HEK293T (cell line): Measurements from ENCODE around the gene PREX1.
"Not testable (repeated sequence)": the region's sequence is repeated elsewhere in the genome, so short reads cannot be mapped to it uniquely, and the experiment has no call there.

ENCODE experiments used
- CTCF ChIA-PET: fragments of 350-600 bp; formaldehyde crosslinking; extraction: SDS; loops from one replicate; lab custom pipeline; 2021; ENCODE audit warnings: antibody characterized with exemption, inconsistent platforms; lab: Yijun Ruan, JAX
- POLR2A ChIA-PET: fragments of 350-600 bp; formaldehyde crosslinking; extraction: SDS; loops from one replicate; lab custom pipeline; 2020; ENCODE audit warnings: antibody characterized with exemption, inconsistent platforms; lab: Yijun Ruan, JAX
- DNase-seq: peaks from one replicate; pipeline ENCODE4 v3.0.0; 2012; ENCODE audit warnings: mixed read lengths; ENCODE audit errors: extremely low spot score
- ARNT ChIP-seq: fragments of 450-650 bp; IDR thresholded peaks from 2 replicates; pipeline ENCODE4 v1.6.1; 2017; ENCODE audit warnings: mild to moderate bottlenecking
- BHLHE40 ChIP-seq: fragments of 450-650 bp; IDR thresholded peaks from 2 replicates; pipeline ENCODE4 v1.6.1; 2016; ENCODE audit warnings: mild to moderate bottlenecking, moderate library complexity, borderline replicate concordance
- CTBP1 ChIP-seq: fragments of 450-650 bp; IDR thresholded peaks from 2 replicates; pipeline ENCODE4 v1.6.1; 2016; ENCODE audit warnings: borderline replicate concordance
- ELF4 ChIP-seq: fragments of 450-650 bp; IDR thresholded peaks from 2 replicates; pipeline ENCODE4 v1.6.1; 2017; ENCODE audit warnings: antibody characterized with exemption
- FOXA1 ChIP-seq: fragments of 450-650 bp; IDR thresholded peaks from 2 replicates; pipeline ENCODE4 v1.6.1; 2016; ENCODE audit warnings: mild to moderate bottlenecking
- FOXK2 ChIP-seq: fragments of 450-650 bp; IDR thresholded peaks from 2 replicates; pipeline ENCODE4 v1.6.1; 2016; ENCODE audit warnings: mild to moderate bottlenecking
- FOXM1 ChIP-seq: fragments of 450-650 bp; IDR thresholded peaks from 2 replicates; pipeline ENCODE4 v1.6.1; 2017; ENCODE audit warnings: mild to moderate bottlenecking, borderline replicate concordance
- HDGF ChIP-seq: fragments of 450-650 bp; IDR thresholded peaks from 2 replicates; pipeline ENCODE4 v1.6.1; 2017; ENCODE audit warnings: antibody characterized with exemption, borderline replicate concordance
- L3MBTL2 ChIP-seq: fragments of 450-650 bp; conservative IDR thresholded peaks from 2 replicates; pipeline ENCODE4 v1.6.1; 2016; ENCODE audit warnings: mild to moderate bottlenecking
- LEF1 ChIP-seq: fragments of 450-650 bp; IDR thresholded peaks from 2 replicates; pipeline ENCODE4 v1.6.1; 2017; ENCODE audit warnings: mild to moderate bottlenecking, borderline replicate concordance
- NFRKB ChIP-seq: fragments of 450-650 bp; IDR thresholded peaks from 2 replicates; pipeline ENCODE4 v1.6.1; 2016; ENCODE audit warnings: mild to moderate bottlenecking, moderate library complexity
- PKNOX1 ChIP-seq: fragments of 450-650 bp; IDR thresholded peaks from 2 replicates; pipeline ENCODE4 v1.6.1; 2016
- SP1 ChIP-seq: fragments of 450-650 bp; IDR thresholded peaks from 2 replicates; pipeline ENCODE4 v1.6.1; 2017
- SUZ12 ChIP-seq: fragments of 450-650 bp; IDR thresholded peaks from 2 replicates; pipeline ENCODE4 v1.6.1; 2016; ENCODE audit warnings: mild to moderate bottlenecking
- TARDBP ChIP-seq: fragments of 450-650 bp; IDR thresholded peaks from 2 replicates; pipeline ENCODE4 v1.6.1; 2016
- ZNF384 ChIP-seq: fragments of 450-650 bp; IDR thresholded peaks from 2 replicates; pipeline ENCODE4 v1.6.1; 2016

Gene PREX1

GRCh38 chr20:48844996-48845395, 17.2 kb upstream of the PREX1 start:
- CTCF ChIA-PET: interaction anchor here (0.7 kb wide), 1 partner anchor 292 kb away, joined by 3 read pairs; no protein-coding TSS in a partner anchor
- POLR2A ChIA-PET: no interaction called here
- DNase-seq: no peak
- no peak for TF ChIP-seq FOXK2
- TF ChIP-seq LEF1: no peak
- no peak for TF ChIP-seq HDGF
- TF ChIP-seq NFRKB: no peak
- TF ChIP-seq FOXM1: no peak
- TF ChIP-seq FOXA1: no peak
- TF ChIP-seq TARDBP: no peak
- TF ChIP-seq PKNOX1: no peak
- no peak for TF ChIP-seq BHLHE40
- TF ChIP-seq ELF4: no peak

- POLR2A ChIA-PET, CTCF ChIA-PET, DNase-seq: not testable (repeated sequence)
Measured at GRCh38 chr20:48843896-48844295, 16.1 kb upstream of the PREX1 start.

- CTCF ChIA-PET: no interaction called here
Measured at GRCh38 chr20:48843057-48843806, 15.4 kb upstream of the PREX1 start.

GRCh38 chr20:48841875-48842529, 14.2 kb upstream of the PREX1 start:
- ChIA-PET CTCF (no interaction called here), POLR2A (interaction anchor here (1.1 kb wide), 1 partner anchor 14 kb away, joined by 4 read pairs; the partner anchor contains the start of gene PREX1)
- TF ChIP-seq SUZ12 (no peak), FOXA1 (no peak)
- no peak for DNase-seq

More at GRCh38 chr20:48843057-48843806, 15.4 kb upstream of the PREX1 start:
- no peak for TF ChIP-seq SP1
- no peak for TF ChIP-seq ELF4
- no peak for TF ChIP-seq L3MBTL2
- no peak for TF ChIP-seq BHLHE40
- TF ChIP-seq ARNT: no peak
- TF ChIP-seq FOXA1: no peak
- no peak for TF ChIP-seq LEF1
- no peak for TF ChIP-seq PKNOX1
- TF ChIP-seq ZNF384: no peak
- TF ChIP-seq FOXM1: no peak
- TF ChIP-seq CTBP1: no peak
- TF ChIP-seq SUZ12: no peak
- TF ChIP-seq FOXK2: no peak
- no peak for TF ChIP-seq TARDBP
- TF ChIP-seq HDGF: no peak
- no peak for TF ChIP-seq NFRKB
- POLR2A ChIA-PET: no interaction called here
- DNase-seq: no peak

- ChIA-PET CTCF (interaction anchor here (0.6 kb wide), 1 partner anchor 63 kb away, joined by 5 read pairs; no protein-coding TSS in a partner anchor), POLR2A (interaction anchor here (0.7 to 1.1 kb wide), 2 partner anchors 13 kb away, joined by 3 to 4 read pairs; partner anchors contain the start of gene PREX1)
- no peak for TF ChIP-seq ARNT
- TF ChIP-seq BHLHE40: no peak
- TF ChIP-seq SP1: no peak
- TF ChIP-seq NFRKB: no peak
- TF ChIP-seq TARDBP: no peak
- no peak for TF ChIP-seq ELF4
- no peak for TF ChIP-seq LEF1
- TF ChIP-seq L3MBTL2: no peak
- no peak for TF ChIP-seq PKNOX1
- no peak for DNase-seq
Measured at GRCh38 chr20:48841196-48841874, 13.5 kb upstream of the PREX1 start.

- CTCF ChIA-PET: no interaction called here
- DNase-seq: no peak
Measured at GRCh38 chr20:48839154-48839917, 11.5 kb upstream of the PREX1 start.

More at GRCh38 chr20:48839154-48839917, 11.5 kb upstream of the PREX1 start:
- POLR2A ChIA-PET: no interaction called here
- no peak for TF ChIP-seq NFRKB
- TF ChIP-seq TARDBP: no peak
- no peak for TF ChIP-seq SP1
- TF ChIP-seq HDGF: no peak
